ENCODE data around the gene SUSD3. TPM values are rescaled to one million over a fixed set of nuclear protein-coding genes. Genes with fewer than 3 reads are reported as not detected.

Gene SUSD3
- polyA plus RNA-seq, 3 donors, result 10.5 to 24.6 (median 15.7) TPM

DNA sequence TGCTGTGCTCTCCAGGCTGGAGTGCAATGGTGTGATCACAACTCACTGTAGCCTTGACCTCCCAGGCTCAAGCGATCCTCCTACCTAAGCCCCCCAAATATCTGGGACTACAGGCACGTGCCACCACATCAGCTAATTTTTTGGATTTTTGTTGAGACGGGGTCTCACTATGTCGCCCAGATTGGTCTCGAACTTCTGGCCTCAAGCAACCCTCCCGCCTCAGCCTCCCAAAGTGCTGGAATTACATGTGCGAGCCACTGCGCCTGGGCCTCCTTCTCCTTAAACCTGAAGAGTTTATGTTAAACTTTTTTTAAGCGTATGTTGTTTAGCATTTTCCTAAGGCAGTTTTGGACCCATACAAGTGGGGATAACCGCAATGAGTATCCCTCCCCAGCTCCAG, 30.8 kb upstream of the SUSD3 start:
- WGBS (ENCODE audit: insufficient coverage), result 95% methylated on average over 3 of the region's 10 CpGs
- TF ChIP-seq, protein P1, sequence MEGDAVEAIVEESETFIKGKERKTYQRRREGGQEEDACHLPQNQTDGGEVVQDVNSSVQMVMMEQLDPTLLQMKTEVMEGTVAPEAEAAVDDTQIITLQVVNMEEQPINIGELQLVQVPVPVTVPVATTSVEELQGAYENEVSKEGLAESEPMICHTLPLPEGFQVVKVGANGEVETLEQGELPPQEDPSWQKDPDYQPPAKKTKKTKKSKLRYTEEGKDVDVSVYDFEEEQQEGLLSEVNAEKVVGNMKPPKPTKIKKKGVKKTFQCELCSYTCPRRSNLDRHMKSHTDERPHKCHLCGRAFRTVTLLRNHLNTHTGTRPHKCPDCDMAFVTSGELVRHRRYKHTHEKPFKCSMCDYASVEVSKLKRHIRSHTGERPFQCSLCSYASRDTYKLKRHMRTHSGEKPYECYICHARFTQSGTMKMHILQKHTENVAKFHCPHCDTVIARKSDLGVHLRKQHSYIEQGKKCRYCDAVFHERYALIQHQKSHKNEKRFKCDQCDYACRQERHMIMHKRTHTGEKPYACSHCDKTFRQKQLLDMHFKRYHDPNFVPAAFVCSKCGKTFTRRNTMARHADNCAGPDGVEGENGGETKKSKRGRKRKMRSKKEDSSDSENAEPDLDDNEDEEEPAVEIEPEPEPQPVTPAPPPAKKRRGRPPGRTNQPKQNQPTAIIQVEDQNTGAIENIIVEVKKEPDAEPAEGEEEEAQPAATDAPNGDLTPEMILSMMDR (IDR thresholded peaks at IDR 0.05), result no peak
- Histone ChIP-seq H3K4me3 (replicated peaks in 1 of 3; ENCODE audit: low read depth in 2 of 3, low read length in 3 of 3) (peak overlapping the region in 1 of 3 experiments; percentile 61), H3K27ac (ENCODE audit: low read depth in 1 of 2, low read length in 2 of 2) (peak overlapping the region; percentile 72 to 86), H3K27me3 (ENCODE audit: control insufficient read depth in 2 of 2, insufficient read depth in 2 of 2, low read length in 2 of 2) (no peaks in the 10 kb centered on the region), H3K79me2 (ENCODE audit: insufficient read depth, low read length) (peaks cover 50% of the 10 kb centered on the region), H3K9ac (ENCODE audit: insufficient read depth, low read length, poor library complexity, severe bottlenecking) (no peak overlapping the region), H3K36me3 (replicated peaks in 1 of 2; ENCODE audit: control insufficient read depth in 1 of 2, insufficient read depth in 2 of 2, low read length in 2 of 2) (peaks cover 59 to 72% of the 10 kb centered on the region in 2 donors), H2AFZ (ENCODE audit: insufficient read depth, low read depth, low read length, poor library complexity, severe bottlenecking) (no peak overlapping the region), H3K9me3 (replicated peaks in 1 of 2; ENCODE audit: control insufficient read depth in 1 of 2, insufficient read depth in 1 of 2, low read length in 2 of 2) (no peaks in the 10 kb centered on the region), H3K4me1 (ENCODE audit: control insufficient read depth in 1 of 2, insufficient read depth in 2 of 2, low read length in 2 of 2) (peaks cover 89 to 95% of the 10 kb centered on the region in 2 donors), H3K4me2 (replicated peaks; ENCODE audit: extremely low read depth, low read length, poor library complexity, severe bottlenecking) (peak overlapping the region; percentile 63), H4K20me1 (ENCODE audit: insufficient read depth, low read length) (peaks cover 17% of the 10 kb centered on the region)
- no peaks in the 10 kb centered on the region for H3K27me3 Mint-ChIP-seq (ENCODE audit: low read depth in 3 of 3)
- peaks cover 0 to 3% (median 0%) of the 10 kb centered on the region in 7 donors for H3K9me3 Mint-ChIP-seq
- intact Hi-C loops (cut with micrococcal nuclease), result loop anchor here in 1 of 2 donors (5.0 kb wide), 1 partner anchor 60 kb away; no protein-coding TSS in a partner anchor
- no peak for DNase-seq
- no peak overlapping the region for H3K4me3 Mint-ChIP-seq
- H3K36me3 Mint-ChIP-seq, result peaks cover 63 to 84% of the 10 kb centered on the region in 2 donors
- H3K4me1 Mint-ChIP-seq, result peaks cover 93% of the 10 kb centered on the region
- H3K27ac Mint-ChIP-seq, result peak overlapping the region; percentile 84 to 97 (median 95)

DNA sequence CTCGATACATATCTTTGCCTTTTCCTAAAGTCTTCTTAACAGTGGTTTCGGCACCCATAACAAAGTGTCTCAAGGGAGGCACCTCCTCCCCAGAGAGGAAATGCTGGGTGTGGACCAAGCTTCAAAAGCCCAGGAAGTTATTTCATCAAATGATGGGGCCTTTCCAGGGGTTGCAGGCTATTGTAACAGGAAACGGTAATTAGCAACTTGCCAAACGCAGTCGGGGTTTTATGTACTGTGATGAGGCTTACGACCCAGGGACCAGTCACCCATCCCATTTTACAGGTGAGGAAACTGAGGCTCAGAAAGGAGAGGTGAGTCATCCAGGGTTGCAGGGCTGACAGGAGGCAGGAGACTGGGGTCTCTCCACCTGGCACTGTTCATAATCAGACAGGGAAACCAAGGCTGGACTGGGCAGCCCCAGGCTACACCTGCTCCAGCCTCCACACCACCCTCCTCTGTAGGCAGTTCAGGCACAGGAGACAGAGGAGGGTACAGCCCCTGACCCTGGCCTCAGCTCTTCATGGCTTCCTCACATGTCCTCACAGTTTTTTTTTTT, 30.0 kb upstream of the SUSD3 start:
- peaks cover 56% of the 10 kb centered on the region for H3K79me2 ChIP-seq (ENCODE audit: insufficient read depth, low read length)
- H3K9me3 ChIP-seq (replicated peaks in 1 of 2; ENCODE audit: control insufficient read depth in 1 of 2, insufficient read depth in 1 of 2, low read length in 2 of 2), result no peaks in the 10 kb centered on the region
- peak overlapping the region; percentile 81 to 86 for H3K27ac ChIP-seq (ENCODE audit: low read depth in 1 of 2, low read length in 2 of 2)
- peak overlapping the region in 1 of 3 experiments; percentile 61 for H3K4me3 ChIP-seq (replicated peaks in 1 of 3; ENCODE audit: low read depth in 2 of 3, low read length in 3 of 3)
- H3K4me1 Mint-ChIP-seq, result peaks cover 95% of the 10 kb centered on the region
- peak; percentile 74 to 88 (median 83) for DNase-seq
- peaks cover 0 to 3% (median 0%) of the 10 kb centered on the region in 7 donors for H3K9me3 Mint-ChIP-seq
- peaks cover 97 to 100% of the 10 kb centered on the region in 2 donors for H3K4me1 ChIP-seq (ENCODE audit: control insufficient read depth in 1 of 2, insufficient read depth in 2 of 2, low read length in 2 of 2)
- no CpG with 5 or more reads among the region's 6 CpGs for WGBS (ENCODE audit: insufficient coverage)
- no peak overlapping the region for H2AFZ ChIP-seq (ENCODE audit: insufficient read depth, low read depth, low read length, poor library complexity, severe bottlenecking)
- peaks cover 57 to 84% of the 10 kb centered on the region in 2 donors for H3K36me3 Mint-ChIP-seq
- peak overlapping the region; percentile 24 for H3K9ac ChIP-seq (ENCODE audit: insufficient read depth, low read length, poor library complexity, severe bottlenecking)
- H3K4me3 Mint-ChIP-seq, result peak overlapping the region; percentile 59 to 61
- no peaks in the 10 kb centered on the region for H3K27me3 Mint-ChIP-seq (ENCODE audit: low read depth in 3 of 3)
- peak overlapping the region; percentile 63 for H3K4me2 ChIP-seq (replicated peaks; ENCODE audit: extremely low read depth, low read length, poor library complexity, severe bottlenecking)
- H3K36me3 ChIP-seq (replicated peaks in 1 of 2; ENCODE audit: control insufficient read depth in 1 of 2, insufficient read depth in 2 of 2, low read length in 2 of 2), result peaks cover 55 to 72% of the 10 kb centered on the region in 2 donors
- H3K27ac Mint-ChIP-seq, result peak overlapping the region; percentile 84 to 97 (median 95)
- H3K27me3 ChIP-seq (ENCODE audit: control insufficient read depth in 2 of 2, insufficient read depth in 2 of 2, low read length in 2 of 2), result no peaks in the 10 kb centered on the region
- intact Hi-C loops (cut with micrococcal nuclease), result loop anchor here in 1 of 2 donors (5.0 kb wide), 1 partner anchor 59 kb away; no protein-coding TSS in a partner anchor
- peaks cover 11% of the 10 kb centered on the region for H4K20me1 ChIP-seq (ENCODE audit: insufficient read depth, low read length)
- TF ChIP-seq, protein P1 (IDR thresholded peaks at IDR 0.05), result no peak
